ENCODE measurements around the gene GSDME. TPM values are rescaled to one million over a fixed set of nuclear protein-coding genes. Genes with fewer than 3 reads are reported as not detected.

GSDME gene
- total RNA-seq, 1 donor from 2014 or later = 9.6 TPM

DNA sequence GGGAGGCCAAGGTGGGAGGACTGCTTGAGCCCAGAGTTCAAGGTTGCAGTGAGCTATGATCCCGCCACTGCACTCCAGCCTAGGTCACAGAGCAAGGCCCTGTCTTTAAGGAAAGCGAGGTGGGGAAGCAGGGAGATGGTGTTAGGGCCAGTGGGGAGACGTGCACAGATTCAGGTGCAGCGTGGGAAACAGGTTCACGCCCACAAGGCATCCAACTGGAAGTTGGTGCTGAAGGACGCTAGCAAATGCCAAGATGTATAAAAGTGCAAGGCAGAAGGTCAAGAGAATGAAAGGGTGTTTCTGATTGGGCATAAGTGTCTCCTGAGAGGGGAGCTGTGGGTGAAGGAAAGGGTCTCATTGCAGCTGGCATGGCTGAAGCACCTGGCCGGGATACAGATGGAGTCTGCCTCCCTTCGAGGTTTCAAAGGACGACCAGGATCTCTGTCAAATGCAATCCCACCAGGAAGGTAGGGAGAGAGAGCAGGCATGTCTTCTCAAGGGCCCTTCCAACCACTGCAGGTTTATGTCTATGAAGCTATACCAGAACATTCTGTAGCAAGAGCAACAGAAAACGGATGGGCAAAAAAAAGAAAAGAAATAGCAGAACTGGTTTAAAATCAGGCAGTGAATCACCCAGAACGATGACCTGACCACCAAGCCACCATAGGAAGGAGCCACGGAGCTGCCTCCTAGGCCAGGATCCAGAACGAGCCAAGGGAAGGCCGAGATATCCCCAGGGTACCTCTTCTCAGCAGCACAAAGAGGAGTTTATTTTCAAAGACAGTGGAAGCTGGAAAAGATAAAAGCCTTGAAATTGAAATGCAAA, 43.2 kb downstream of the GSDME start:
- Mint-ChIP-seq H3K36me3 (ENCODE audit: low read depth) (no peaks in the 10 kb centered on the region), H3K27ac (no peak overlapping the region), H3K4me1 (ENCODE audit: low read depth) (peaks cover 20% of the 10 kb centered on the region), H3K9me3 (no peaks in the 10 kb centered on the region), H3K4me3 (ENCODE audit: low read depth) (no peak overlapping the region), H3K27me3 (ENCODE audit: low read depth) (no peaks in the 10 kb centered on the region)
- no peak for DNase-seq (ENCODE audit: low spot score)
- intact Hi-C loops (cut with micrococcal nuclease) = no loop called here

GRCh38 chr7:24713039-24713793, 44.0 kb downstream of the GSDME start:
- intact Hi-C loops (cut with micrococcal nuclease) = no loop called here
- Mint-ChIP-seq H3K4me3 (ENCODE audit: low read depth) (no peak overlapping the region), H3K36me3 (ENCODE audit: low read depth) (no peaks in the 10 kb centered on the region), H3K27me3 (ENCODE audit: low read depth) (no peaks in the 10 kb centered on the region), H3K27ac (no peak overlapping the region), H3K9me3 (no peaks in the 10 kb centered on the region), H3K4me1 (ENCODE audit: low read depth) (peaks cover 20% of the 10 kb centered on the region)
- DNase-seq (ENCODE audit: low spot score) = no peak

GRCh38 chr7:24709585-24710360, 47.5 kb downstream of the GSDME start:
- intact Hi-C loops (cut with micrococcal nuclease) = no loop called here
- H3K4me1 Mint-ChIP-seq (ENCODE audit: low read depth) = peaks cover 3% of the 10 kb centered on the region
- no peaks in the 10 kb centered on the region for H3K27me3 Mint-ChIP-seq (ENCODE audit: low read depth)
- no peak for DNase-seq (ENCODE audit: low spot score)
- no peak overlapping the region for H3K27ac Mint-ChIP-seq
- no peaks in the 10 kb centered on the region for H3K9me3 Mint-ChIP-seq
- H3K36me3 Mint-ChIP-seq (ENCODE audit: low read depth) = no peaks in the 10 kb centered on the region
- H3K4me3 Mint-ChIP-seq (ENCODE audit: low read depth) = no peak overlapping the region

- Mint-ChIP-seq H3K27ac (no peak overlapping the region), H3K36me3 (ENCODE audit: low read depth) (no peaks in the 10 kb centered on the region), H3K4me1 (ENCODE audit: low read depth) (peaks cover 1% of the 10 kb centered on the region), H3K9me3 (no peaks in the 10 kb centered on the region), H3K27me3 (ENCODE audit: low read depth) (no peaks in the 10 kb centered on the region), H3K4me3 (ENCODE audit: low read depth) (no peak overlapping the region)
- intact Hi-C loops (cut with micrococcal nuclease) = no loop called here
- no peak for DNase-seq (ENCODE audit: low spot score)
Measured at GRCh38 chr7:24709051-24709450, 48.2 kb downstream of the GSDME start.

DNA sequence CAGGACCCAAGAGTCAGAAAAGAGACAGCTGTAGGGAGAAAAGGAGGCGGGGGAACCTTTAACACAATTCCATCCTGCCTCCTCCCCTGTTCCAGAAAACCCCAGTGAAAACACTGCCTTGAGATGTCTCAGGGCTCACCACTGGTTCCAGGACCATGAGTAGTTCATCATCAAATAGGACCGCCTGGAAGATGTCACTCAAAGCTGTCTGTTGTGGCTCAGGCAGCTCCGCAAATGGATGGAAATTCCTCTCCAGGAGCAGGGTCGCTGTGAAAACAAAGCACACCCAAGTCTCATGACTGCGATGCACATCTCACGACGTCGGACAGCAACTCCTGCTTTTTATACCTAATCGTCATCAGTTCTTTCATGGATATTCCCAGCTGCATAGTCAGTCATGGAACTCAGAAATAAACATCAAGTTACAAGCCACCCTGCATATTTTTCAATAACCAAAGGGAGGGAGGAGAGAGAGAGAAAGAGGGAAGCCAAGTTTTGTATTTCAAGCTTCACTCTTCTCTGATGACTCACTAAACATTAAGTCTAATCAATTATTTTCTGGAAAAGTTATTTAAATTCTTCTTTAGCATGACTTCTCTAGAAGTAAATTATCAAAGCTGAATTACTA, 49.2 kb downstream of the GSDME start:
- Mint-ChIP-seq H3K4me3 (ENCODE audit: low read depth) (no peak overlapping the region), H3K36me3 (ENCODE audit: low read depth) (no peaks in the 10 kb centered on the region), H3K9me3 (no peaks in the 10 kb centered on the region), H3K27ac (no peak overlapping the region), H3K27me3 (ENCODE audit: low read depth) (no peaks in the 10 kb centered on the region), H3K4me1 (ENCODE audit: low read depth) (peaks cover 1% of the 10 kb centered on the region)
- intact Hi-C loops (cut with micrococcal nuclease) = no loop called here
- DNase-seq (ENCODE audit: low spot score) = no peak

DNA sequence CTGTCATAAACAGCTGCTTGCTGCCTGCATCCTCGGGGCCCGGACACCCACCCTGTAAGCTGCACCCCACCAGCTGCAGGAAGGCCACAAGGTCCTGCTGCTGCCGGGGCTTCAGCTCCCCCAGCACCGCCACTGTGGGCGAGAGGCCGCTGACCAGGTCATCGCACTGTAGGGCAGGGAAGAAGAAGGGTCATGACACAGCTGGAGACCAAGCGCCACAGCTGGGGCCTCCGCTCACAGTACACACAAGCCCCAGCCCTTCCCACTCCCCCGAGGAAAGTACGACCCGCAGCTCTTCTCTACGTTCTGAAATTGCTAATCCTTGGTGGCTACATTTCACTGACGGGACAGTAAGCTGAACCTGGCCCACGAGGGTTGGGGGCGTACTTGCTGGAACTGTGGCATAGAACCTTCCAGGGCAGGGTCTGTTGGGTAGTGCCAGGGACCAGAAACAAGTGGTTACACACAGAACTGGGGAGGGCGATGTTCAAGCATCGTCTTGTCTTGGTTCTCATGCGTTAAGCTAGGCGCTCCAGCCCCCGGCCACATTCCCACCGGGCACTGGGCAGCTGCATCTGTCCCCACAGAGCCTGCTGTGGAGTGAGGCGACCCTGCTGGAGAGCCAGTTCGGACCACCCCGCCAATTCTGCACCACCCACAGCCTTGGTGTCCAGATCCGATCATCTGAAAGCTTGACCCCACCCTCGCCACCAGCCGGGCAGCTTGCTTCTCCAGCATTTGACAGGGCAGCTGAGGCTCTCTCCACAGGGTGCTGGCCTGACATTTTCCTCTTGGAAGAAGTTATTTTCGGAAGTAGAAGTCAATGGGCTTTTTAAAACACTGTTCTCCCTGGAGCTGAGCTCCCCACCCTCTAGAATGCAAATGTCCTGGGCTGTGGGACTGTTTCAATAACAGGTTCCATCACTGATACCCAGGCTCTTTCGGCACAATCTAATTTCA, 50.8 kb downstream of the GSDME start:
- no peaks in the 10 kb centered on the region for H3K36me3 Mint-ChIP-seq (ENCODE audit: low read depth)
- no peaks in the 10 kb centered on the region for H3K27me3 Mint-ChIP-seq (ENCODE audit: low read depth)
- intact Hi-C loops (cut with micrococcal nuclease) = no loop called here
- H3K4me3 Mint-ChIP-seq (ENCODE audit: low read depth) = no peak overlapping the region
- no peak for DNase-seq (ENCODE audit: low spot score)
- no peak overlapping the region for H3K27ac Mint-ChIP-seq
- H3K4me1 Mint-ChIP-seq (ENCODE audit: low read depth) = peaks cover 1% of the 10 kb centered on the region
- H3K9me3 Mint-ChIP-seq = no peaks in the 10 kb centered on the region

- intact Hi-C loops (cut with micrococcal nuclease) = no loop called here
- no peak overlapping the region for H3K4me3 Mint-ChIP-seq (ENCODE audit: low read depth)
- no peaks in the 10 kb centered on the region for H3K9me3 Mint-ChIP-seq
- H3K4me1 Mint-ChIP-seq (ENCODE audit: low read depth) = peaks cover 1% of the 10 kb centered on the region
- DNase-seq (ENCODE audit: low spot score) = no peak
- no peak overlapping the region for H3K27ac Mint-ChIP-seq
- no peaks in the 10 kb centered on the region for H3K36me3 Mint-ChIP-seq (ENCODE audit: low read depth)
- H3K27me3 Mint-ChIP-seq (ENCODE audit: low read depth) = no peaks in the 10 kb centered on the region
Measured at GRCh38 chr7:24705461-24705954, 51.8 kb downstream of the GSDME start.

DNA sequence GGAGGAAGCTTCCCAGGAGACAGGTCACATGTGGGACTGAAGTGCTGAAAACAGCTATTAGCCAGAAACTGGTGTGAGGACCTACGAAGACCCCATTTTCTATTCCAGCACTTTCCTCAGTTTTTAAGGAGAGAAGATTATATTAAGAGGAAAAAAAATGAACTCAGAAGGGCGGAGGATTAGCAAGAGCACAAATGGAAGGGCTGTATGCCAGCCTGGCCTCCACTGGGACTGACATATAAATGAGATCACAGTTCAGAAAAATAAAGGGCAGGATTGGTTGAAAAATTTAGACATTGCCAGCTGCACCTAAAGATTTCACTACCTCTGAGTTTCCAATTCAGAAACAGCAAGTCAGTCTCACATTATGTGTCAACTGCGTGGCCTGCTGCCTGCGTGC, 53.0 kb downstream of the GSDME start:
- DNase-seq (ENCODE audit: low spot score) = no peak
- Mint-ChIP-seq H3K4me3 (ENCODE audit: low read depth) (no peak overlapping the region), H3K36me3 (ENCODE audit: low read depth) (no peaks in the 10 kb centered on the region), H3K27ac (no peak overlapping the region), H3K4me1 (ENCODE audit: low read depth) (peaks cover 1% of the 10 kb centered on the region), H3K27me3 (ENCODE audit: low read depth) (no peaks in the 10 kb centered on the region), H3K9me3 (no peaks in the 10 kb centered on the region)
- intact Hi-C loops (cut with micrococcal nuclease) = no loop called here

- DNase-seq (ENCODE audit: low spot score) = no peak
- no peak overlapping the region for H3K27ac Mint-ChIP-seq
- no peak overlapping the region for H3K4me3 Mint-ChIP-seq (ENCODE audit: low read depth)
- H3K27me3 Mint-ChIP-seq (ENCODE audit: low read depth) = no peaks in the 10 kb centered on the region
- intact Hi-C loops (cut with micrococcal nuclease) = no loop called here
- no peaks in the 10 kb centered on the region for H3K36me3 Mint-ChIP-seq (ENCODE audit: low read depth)
- H3K4me1 Mint-ChIP-seq (ENCODE audit: low read depth) = peaks cover 1% of the 10 kb centered on the region
- H3K9me3 Mint-ChIP-seq = no peaks in the 10 kb centered on the region
Measured at GRCh38 chr7:24703296-24703695, 54.0 kb downstream of the GSDME start.

DNA sequence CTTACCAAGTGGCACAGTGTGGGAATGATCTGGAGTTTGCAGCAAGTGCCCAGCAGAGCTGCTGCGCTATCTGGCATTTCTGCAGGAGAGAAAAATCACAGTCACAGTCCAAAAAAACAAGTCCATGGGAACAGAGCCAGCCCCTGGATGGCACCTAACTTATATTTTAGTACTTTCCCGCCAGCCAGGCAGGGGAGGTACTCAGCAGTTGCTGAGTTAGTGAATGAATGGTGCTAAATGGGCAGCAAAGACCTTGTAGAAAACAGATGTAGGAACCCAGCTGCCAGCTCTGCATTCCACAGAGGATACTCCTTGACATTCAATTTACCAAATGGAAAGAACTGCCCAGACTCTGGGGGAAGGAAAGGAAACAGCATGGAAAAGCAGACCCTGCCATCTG, 54.5 kb downstream of the GSDME start:
- Mint-ChIP-seq H3K27me3 (ENCODE audit: low read depth) (no peaks in the 10 kb centered on the region), H3K4me3 (ENCODE audit: low read depth) (no peak overlapping the region), H3K9me3 (no peaks in the 10 kb centered on the region), H3K36me3 (ENCODE audit: low read depth) (no peaks in the 10 kb centered on the region), H3K4me1 (ENCODE audit: low read depth) (peaks cover 1% of the 10 kb centered on the region), H3K27ac (no peak overlapping the region)
- intact Hi-C loops (cut with micrococcal nuclease) = no loop called here
- no peak for DNase-seq (ENCODE audit: low spot score)

- H3K27me3 Mint-ChIP-seq (ENCODE audit: low read depth) = no peaks in the 10 kb centered on the region
- no peak overlapping the region for H3K27ac Mint-ChIP-seq
- H3K4me1 Mint-ChIP-seq (ENCODE audit: low read depth) = peaks cover 1% of the 10 kb centered on the region
- intact Hi-C loops (cut with micrococcal nuclease) = no loop called here
- H3K4me3 Mint-ChIP-seq (ENCODE audit: low read depth) = no peak overlapping the region
- no peak for DNase-seq (ENCODE audit: low spot score)
- H3K36me3 Mint-ChIP-seq (ENCODE audit: low read depth) = no peaks in the 10 kb centered on the region
- no peaks in the 10 kb centered on the region for H3K9me3 Mint-ChIP-seq
Measured at GRCh38 chr7:24701261-24702235, 55.7 kb downstream of the GSDME start.

All from activated T-helper 2 cell treated with anti-CD3 and anti-CD28 coated beads, Interferon-gamma antibody, Interleukin-2, Interleukin-4, amounts not matched to agents 10 μg/mL and 5 μg/mL and 100 μg/mL, durations not matched to agents 14 hours and 24 hours and 36 hours (primary cell).